Fibroblast of lung (primary cell): ENCODE results near the gene UNKL. TPM values are rescaled to one million over a fixed set of nuclear protein-coding genes. Genes with fewer than 3 reads are reported as not detected.

Experiments
- DNase-seq, 2 donors: peaks; one replicate each; pipeline versions ENCODE4 v3.0.0 to v3.0.0-alpha.2; 2010; ENCODE audit warnings: low read depth in 2 of 2
- H2AFZ ChIP-seq: 2 replicates; pipeline ENCODE4 v1.5.1; 2012; ENCODE audit warnings: low read length, control low read depth, inconsistent platforms
- H3K27ac ChIP-seq: 2 replicates; pipeline ENCODE4 v1.5.1; 2011; ENCODE audit warnings: low read length, control low read depth; ENCODE audit not compliant: insufficient read depth
- H3K27me3 ChIP-seq: 2 replicates; pipeline ENCODE4 v1.5.1; 2011; ENCODE audit warnings: mild to moderate bottlenecking, low read length; ENCODE audit not compliant: control insufficient read depth, insufficient read depth
- H3K36me3 ChIP-seq: 2 replicates; pipeline ENCODE4 v1.5.1; 2011; ENCODE audit warnings: low read length; ENCODE audit not compliant: control insufficient read depth, insufficient read depth
- H3K4me1 ChIP-seq: 2 replicates; pipeline ENCODE4 v1.5.1; 2011; ENCODE audit warnings: low read length; ENCODE audit not compliant: control insufficient read depth, insufficient read depth; ENCODE audit errors: extremely low read depth
- H3K4me2 ChIP-seq: 2 replicates; pipeline ENCODE4 v1.5.1; 2011; ENCODE audit warnings: low read length, control low read depth; ENCODE audit not compliant: insufficient read depth; ENCODE audit errors: extremely low read depth
- H3K4me3 ChIP-seq, 4 experiments: fragments of 200-600 bp in 1 of 4; sonication (generic) in 1 of 4; replicated peaks in 1 of 4; 2 replicates each; pipeline ENCODE4 v1.5.1; 2011 to 2016; ENCODE audit warnings: low read length in 4 of 4, low read depth in 3 of 4, mild to moderate bottlenecking in 3 of 4, control low read depth in 2 of 4, inconsistent platforms in 1 of 4, mixed read lengths in 1 of 4; ENCODE audit not compliant: insufficient read depth in 1 of 4; ENCODE audit errors: control extremely low read depth in 1 of 4
- H3K79me2 ChIP-seq: 2 replicates; pipeline ENCODE4 v1.5.1; 2012; ENCODE audit warnings: mild to moderate bottlenecking, low read length, inconsistent platforms; ENCODE audit not compliant: control insufficient read depth, insufficient read depth
- H3K9ac ChIP-seq: 2 replicates; pipeline ENCODE4 v1.5.1; 2011; ENCODE audit warnings: mild to moderate bottlenecking, low read length, control low read depth; ENCODE audit not compliant: insufficient read depth
- H3K9me3 ChIP-seq: 2 replicates; pipeline ENCODE4 v1.5.1; 2012; ENCODE audit warnings: low read depth, low read length; ENCODE audit not compliant: control insufficient read depth, insufficient read depth
- H4K20me1 ChIP-seq: 2 replicates; pipeline ENCODE4 v1.5.1; 2011; ENCODE audit warnings: low read length; ENCODE audit not compliant: control insufficient read depth, insufficient read depth; ENCODE audit errors: extremely low read depth
- CTCF ChIP-seq, 2 donors: IDR thresholded peaks in 1 of 2; conservative IDR thresholded peaks in 1 of 2; 1 replicate in 1 of 2; 2 replicates in 1 of 2; pipeline ENCODE4 v1.5.1; 2011 to 2012; ENCODE audit warnings: low read length in 2 of 2, control low read depth in 1 of 2, inconsistent platforms in 1 of 2, low read depth in 1 of 2, mild to moderate bottlenecking in 1 of 2
- EZH2 ChIP-seq: IDR thresholded peaks from 2 replicates; pipeline ENCODE4 v1.5.1; 2012; ENCODE audit warnings: low read length, control low read depth, mild to moderate bottlenecking; ENCODE audit errors: missing control alignments
- polyA plus RNA-seq, 2 donors: library from polyadenylated mRNA; depleted of rRNA in 1 of 2; stranded (reverse) in 1 of 2; unstranded in 1 of 2; fragments of >200 nt; gene quantifications; 2 replicates each; pipeline ENCODE4 v1.2.1, GENCODE V29; 2011 to 2012; ENCODE audit warnings: missing spikeins in 1 of 2
- total RNA-seq: library from RNA; depleted of rRNA; stranded (reverse); fragments of >200 nt; gene quantifications from 2 replicates; pipeline ENCODE4 v1.2.1, GENCODE V29; 2014

Gene UNKL
- total and polyA plus RNA-seq, 2 donors (not counting 1 experiment from before 2014, with no cell fraction given) = 4.3 to 6.3 TPM

GRCh38 chr16:1326946-1327618, 87.4 kb downstream of the UNKL start:
- Histone ChIP-seq H3K27ac (no peak overlapping the region), H3K9ac (no peak overlapping the region), H3K36me3 (peaks cover 12% of the 10 kb centered on the region), H3K27me3 (peaks cover 7% of the 10 kb centered on the region), H3K4me1 (peaks cover 4% of the 10 kb centered on the region), H2AFZ (no peak overlapping the region), H3K4me3 (no peak overlapping the region), H3K4me2 (no peak overlapping the region), H3K9me3 (no peaks in the 10 kb centered on the region), H3K79me2 (no peaks in the 10 kb centered on the region), H4K20me1 (no peaks in the 10 kb centered on the region)
- DNase-seq = no peak
- TF ChIP-seq CTCF (conservative IDR thresholded peaks at IDR 0.05 in 1 of 2, IDR thresholded peaks at IDR 0.05 in 1 of 2; ENCODE audit: low read depth in 1 of 2, low read length in 2 of 2) = no peak
- TF ChIP-seq EZH2 = no peak

- TF ChIP-seq CTCF (conservative IDR thresholded peaks at IDR 0.05 in 1 of 2, IDR thresholded peaks at IDR 0.05 in 1 of 2; ENCODE audit: low read depth in 1 of 2, low read length in 2 of 2) (no peak), EZH2 (no peak)
- H3K27ac ChIP-seq = no peak overlapping the region
- H2AFZ ChIP-seq = no peak overlapping the region
- no peaks in the 10 kb centered on the region for H3K9me3 ChIP-seq
- peaks cover under 1% of the 10 kb centered on the region for H3K27me3 ChIP-seq
- no peaks in the 10 kb centered on the region for H3K4me1 ChIP-seq
- H3K9ac ChIP-seq = no peak overlapping the region
- no peaks in the 10 kb centered on the region for H3K79me2 ChIP-seq
- H3K4me3 ChIP-seq = no peak overlapping the region
- H3K36me3 ChIP-seq = peaks cover 15% of the 10 kb centered on the region
- H3K4me2 ChIP-seq = no peak overlapping the region
- H4K20me1 ChIP-seq = no peaks in the 10 kb centered on the region
- no peak for DNase-seq
These were observed 88.1 kb downstream of the UNKL start for GRCh38 chr16:1326391-1326790.

- Histone ChIP-seq H3K4me2 (no peak overlapping the region), H3K9me3 (no peaks in the 10 kb centered on the region), H3K4me1 (no peaks in the 10 kb centered on the region), H3K79me2 (no peaks in the 10 kb centered on the region), H3K27ac (no peak overlapping the region), H2AFZ (no peak overlapping the region), H3K4me3 (no peak overlapping the region), H3K36me3 (peaks cover 16% of the 10 kb centered on the region), H3K27me3 (no peaks in the 10 kb centered on the region), H4K20me1 (no peaks in the 10 kb centered on the region), H3K9ac (no peak overlapping the region)
- TF ChIP-seq EZH2 = no peak
- no peak for TF ChIP-seq CTCF (conservative IDR thresholded peaks at IDR 0.05 in 1 of 2, IDR thresholded peaks at IDR 0.05 in 1 of 2; ENCODE audit: low read depth in 1 of 2, low read length in 2 of 2)
- DNase-seq = no peak
These were observed 88.7 kb downstream of the UNKL start for GRCh38 chr16:1325673-1326371.
